SU-DHL-6 (cell line): ENCODE results near the gene ATR.

Experiments used
- H2AFZ ChIP-seq: fragments of 200-600 bp; sonication (generic); 2 replicates; pipeline ENCODE4 v1.6.1; 2014; ENCODE audit warnings: low read depth, mild to moderate bottlenecking, moderate library complexity, mixed read lengths, antibody characterized with exemption, low read length; ENCODE audit not compliant: severe bottlenecking
- H3F3A ChIP-seq: fragments of 200-600 bp; shearing (Covaris generic); 2 replicates; pipeline ENCODE4 v1.6.0; 2016; ENCODE audit warnings: antibody characterized with exemption, mild to moderate bottlenecking; ENCODE audit not compliant: insufficient read depth
- H3K27ac ChIP-seq: fragments of 200-600 bp; sonication (generic); 2 replicates; pipeline ENCODE4 v1.5.1; 2016; ENCODE audit warnings: low read depth, mild to moderate bottlenecking, low read length, moderate library complexity, mixed read lengths
- H3K27me3 ChIP-seq: fragments of 200-600 bp; sonication (generic), shearing (Covaris generic); 2 replicates; pipeline ENCODE4 v1.6.0; 2014; ENCODE audit warnings: mild to moderate bottlenecking, low read length
- H3K36me3 ChIP-seq: fragments of 200-600 bp; sonication (generic); 2 replicates; pipeline ENCODE4 v1.6.1; 2014; ENCODE audit warnings: mild to moderate bottlenecking, low read length, mixed read lengths
- H3K4me2 ChIP-seq: fragments of 300-600, 200-600 bp; shearing (Covaris generic), sonication (generic); 2 replicates; pipeline ENCODE4 v1.6.0; 2014; ENCODE audit warnings: low read length, low read depth, mild to moderate bottlenecking; ENCODE audit not compliant: poor library complexity, severe bottlenecking
- H3K4me3 ChIP-seq: fragments of 200-600 bp; sonication (generic); 2 replicates; pipeline ENCODE4 v1.5.1; 2014; ENCODE audit warnings: antibody characterized with exemption, low read length, mild to moderate bottlenecking, mixed read lengths; ENCODE audit not compliant: insufficient read depth, poor library complexity, severe bottlenecking
- H3K79me2 ChIP-seq: fragments of 200-600 bp; sonication (generic); 2 replicates; pipeline ENCODE4 v1.6.1; 2014; ENCODE audit warnings: mild to moderate bottlenecking, low read length, moderate library complexity; ENCODE audit not compliant: insufficient read depth
- H3K9ac ChIP-seq: fragments of 200-600 bp; sonication (generic); 2 replicates; pipeline ENCODE4 v1.7.0; 2014; ENCODE audit warnings: mild to moderate bottlenecking, low read length
- H3K9me2 ChIP-seq: fragments of 200-600 bp; sonication (generic); replicated peaks from 2 replicates; pipeline ENCODE4 v1.6.1; 2014; ENCODE audit warnings: low read length; ENCODE audit not compliant: insufficient read depth
- H3K9me3 ChIP-seq: fragments of 200-600 bp; sonication (generic); 2 replicates; pipeline ENCODE4 v1.6.1; 2014; ENCODE audit warnings: low read length, mixed read lengths; ENCODE audit not compliant: insufficient read depth
- H4K20me1 ChIP-seq: fragments of 200-600 bp; sonication (generic); 2 replicates; pipeline ENCODE4 v1.6.1; 2014; ENCODE audit warnings: low read depth, mild to moderate bottlenecking, antibody characterized with exemption, low read length, moderate library complexity, mixed read lengths
- EZH2phosphoT487 ChIP-seq: fragments of 200-600 bp; sonication (generic), shearing (Covaris generic); conservative IDR thresholded peaks from 2 replicates; pipeline ENCODE4 v1.6.1; 2018; ENCODE audit warnings: mild to moderate bottlenecking, antibody characterized with exemption, low read length, moderate library complexity, mixed read lengths
- TF ChIP-seq, protein P1 (sequence below): fragments of 200-600 bp; sonication (generic); IDR thresholded peaks from one replicate; pipeline ENCODE4 v1.5.1; 2017; ENCODE audit warnings: antibody characterized with exemption, mild to moderate bottlenecking, low read length, moderate library complexity; ENCODE audit not compliant: insufficient read depth, poor library complexity, severe bottlenecking

Gene ATR

DNA sequence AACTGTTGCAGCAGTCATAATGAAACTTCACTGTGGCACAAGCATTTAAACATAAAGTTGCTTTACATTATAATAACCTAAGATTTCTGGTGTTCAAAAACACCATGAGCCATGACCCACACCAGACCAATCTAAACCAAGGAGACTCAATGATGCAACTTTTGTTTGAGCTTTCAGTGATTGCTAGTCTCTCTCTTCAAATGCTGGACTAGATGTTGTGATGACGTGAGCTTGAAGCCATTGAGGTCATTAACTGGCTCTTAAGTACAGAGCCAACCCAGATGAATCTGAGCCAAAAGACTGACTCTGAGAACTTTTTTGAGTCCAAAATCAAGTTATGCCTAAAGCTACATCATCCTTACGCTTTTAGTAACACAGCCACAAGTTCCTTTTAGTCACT, 36.5 kb downstream of the ATR start:
- H3K27me3 ChIP-seq, result no peaks in the 10 kb centered on the region
- no peaks in the 10 kb centered on the region for H3K9me3 ChIP-seq
- TF ChIP-seq EZH2phosphoT487, result no peak
- TF ChIP-seq, protein P1, sequence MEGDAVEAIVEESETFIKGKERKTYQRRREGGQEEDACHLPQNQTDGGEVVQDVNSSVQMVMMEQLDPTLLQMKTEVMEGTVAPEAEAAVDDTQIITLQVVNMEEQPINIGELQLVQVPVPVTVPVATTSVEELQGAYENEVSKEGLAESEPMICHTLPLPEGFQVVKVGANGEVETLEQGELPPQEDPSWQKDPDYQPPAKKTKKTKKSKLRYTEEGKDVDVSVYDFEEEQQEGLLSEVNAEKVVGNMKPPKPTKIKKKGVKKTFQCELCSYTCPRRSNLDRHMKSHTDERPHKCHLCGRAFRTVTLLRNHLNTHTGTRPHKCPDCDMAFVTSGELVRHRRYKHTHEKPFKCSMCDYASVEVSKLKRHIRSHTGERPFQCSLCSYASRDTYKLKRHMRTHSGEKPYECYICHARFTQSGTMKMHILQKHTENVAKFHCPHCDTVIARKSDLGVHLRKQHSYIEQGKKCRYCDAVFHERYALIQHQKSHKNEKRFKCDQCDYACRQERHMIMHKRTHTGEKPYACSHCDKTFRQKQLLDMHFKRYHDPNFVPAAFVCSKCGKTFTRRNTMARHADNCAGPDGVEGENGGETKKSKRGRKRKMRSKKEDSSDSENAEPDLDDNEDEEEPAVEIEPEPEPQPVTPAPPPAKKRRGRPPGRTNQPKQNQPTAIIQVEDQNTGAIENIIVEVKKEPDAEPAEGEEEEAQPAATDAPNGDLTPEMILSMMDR, result no peak
- H4K20me1 ChIP-seq, result no peaks in the 10 kb centered on the region
- peaks cover 45% of the 10 kb centered on the region; the same call in 1 of the 2 replicates for H3K36me3 ChIP-seq
- no peaks in the 10 kb centered on the region for H3K9me2 ChIP-seq
- H3K27ac ChIP-seq, result no peak overlapping the region
- no peak overlapping the region for H3K9ac ChIP-seq
- H3K4me3 ChIP-seq, result no peak overlapping the region
- no peaks in the 10 kb centered on the region for H3F3A ChIP-seq
- no peak overlapping the region for H2AFZ ChIP-seq
- no peak overlapping the region for H3K4me2 ChIP-seq
- no peaks in the 10 kb centered on the region for H3K79me2 ChIP-seq

DNA sequence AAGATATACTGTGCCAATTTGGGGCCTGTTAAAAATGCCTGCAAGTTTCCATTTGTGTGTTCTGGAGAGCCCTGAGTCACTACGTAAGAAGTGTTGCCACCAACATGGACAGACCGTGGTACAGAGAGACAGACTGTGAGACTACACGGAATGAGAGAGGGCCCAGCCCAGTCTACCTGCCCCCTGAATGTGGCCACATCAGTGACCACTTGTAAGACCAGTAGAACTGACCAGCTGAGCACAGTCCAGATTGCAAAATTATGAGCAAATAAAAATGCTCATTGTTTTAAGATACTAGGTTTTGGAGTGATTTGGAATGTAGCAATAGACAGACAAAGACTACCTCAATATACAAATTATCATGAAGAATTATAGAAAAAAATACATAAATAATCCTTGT, 42.0 kb downstream of the ATR start:
- H3K4me2 ChIP-seq, result no peak overlapping the region
- H3K27ac ChIP-seq, result no peak overlapping the region
- H3K4me3 ChIP-seq, result no peak overlapping the region
- TF ChIP-seq EZH2phosphoT487, result no peak
- TF ChIP-seq, protein P1, result no peak
- H4K20me1 ChIP-seq, result no peaks in the 10 kb centered on the region
- no peaks in the 10 kb centered on the region for H3K9me2 ChIP-seq
- no peaks in the 10 kb centered on the region for H3K27me3 ChIP-seq
- H2AFZ ChIP-seq, result no peak overlapping the region
- no peaks in the 10 kb centered on the region for H3K9me3 ChIP-seq
- H3K9ac ChIP-seq, result no peak overlapping the region
- H3F3A ChIP-seq, result no peaks in the 10 kb centered on the region
- peaks cover 73% of the 10 kb centered on the region for H3K36me3 ChIP-seq
- no peaks in the 10 kb centered on the region for H3K79me2 ChIP-seq

DNA sequence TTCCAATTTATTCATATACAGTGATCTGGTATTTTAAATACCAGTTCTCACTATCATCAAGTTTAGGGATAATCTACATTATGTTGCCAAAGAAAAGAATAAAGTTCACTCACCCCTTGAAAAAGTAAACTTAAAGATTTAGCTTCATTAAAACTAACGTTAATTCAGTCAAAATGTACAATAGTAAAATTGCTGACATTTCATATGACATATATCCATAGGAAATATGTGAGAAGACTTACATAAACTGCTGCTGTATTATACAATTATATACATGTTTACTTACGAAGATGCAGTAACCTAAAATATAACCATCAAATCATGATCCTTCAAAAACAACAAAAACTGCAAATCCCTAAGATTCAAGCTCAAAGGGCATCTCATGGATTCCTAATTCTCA, 44.0 kb downstream of the ATR start:
- no peaks in the 10 kb centered on the region for H3K9me3 ChIP-seq
- TF ChIP-seq EZH2phosphoT487, result no peak
- TF ChIP-seq, protein P1, result no peak

More for the DNA sequence above, 44.0 kb downstream of the ATR start:
- Histone ChIP-seq H3K27me3 (no peaks in the 10 kb centered on the region), H4K20me1 (no peaks in the 10 kb centered on the region), H3K27ac (no peak overlapping the region), H3F3A (no peaks in the 10 kb centered on the region), H2AFZ (no peak overlapping the region), H3K4me2 (no peak overlapping the region), H3K79me2 (no peaks in the 10 kb centered on the region), H3K4me3 (no peak overlapping the region), H3K9ac (no peak overlapping the region), H3K36me3 (peaks cover 67% of the 10 kb centered on the region), H3K9me2 (no peaks in the 10 kb centered on the region)
